Left ventricle myocardium inferior (tissue), 1 donor: ENCODE measurements around the gene ACAN. TPM values are rescaled to one million over a fixed set of nuclear protein-coding genes. Genes with fewer than 3 reads are reported as not detected.
A peak's percentile ranks its signal among the peaks of the same experiment; 100 is the strongest.

ENCODE experiments used
- DNase-seq: peaks from one replicate; pipeline ENCODE4 v3.0.0-alpha.2; 2020
- H3K27ac ChIP-seq: fragments of 200-600 bp; replicated peaks from 2 replicates; pipeline ENCODE4 v1.8.0; 2021
- H3K27me3 ChIP-seq: fragments of 200-600 bp; 2 replicates; pipeline ENCODE4 v1.8.0; 2021; ENCODE audit warnings: low read depth
- H3K36me3 ChIP-seq: fragments of 200-600 bp; 2 replicates; pipeline ENCODE4 v1.8.0; 2021
- H3K4me1 ChIP-seq: fragments of 200-600 bp; 2 replicates; pipeline ENCODE4 v1.8.0; 2021
- H3K4me3 ChIP-seq: fragments of 200-600 bp; 2 replicates; pipeline ENCODE4 v1.8.0; 2021; ENCODE audit warnings: mild to moderate bottlenecking, moderate library complexity
- H3K9me3 ChIP-seq: fragments of 200-600 bp; replicated peaks from 2 replicates; pipeline ENCODE4 v1.8.0; 2021
- CTCF ChIP-seq: fragments of 200-600 bp; IDR thresholded peaks from 2 replicates; pipeline ENCODE4 v1.8.0; 2021; ENCODE audit warnings: antibody characterized with exemption, mild to moderate bottlenecking, borderline replicate concordance
- intact Hi-C: fragments of 100-400 bp; cut with micrococcal nuclease; formaldehyde crosslinking; loops from one replicate; pipeline ENCODE4 v1.11.0; 2022
- total RNA-seq: library from RNA; stranded (reverse); fragmentation: NEBNext Ultra II Directional; extraction: Animal tissue kit (Norgen Biotek cat#: 25700); gene quantifications from one replicate; pipeline ENCODE4 v1.2.1, GENCODE V29; 2021
- donor health status: DM: no; HTN: yes; CAD: no; lungs with severe emphysema.

Gene ACAN
- total RNA-seq, 1 donor from 2014 or later, result not detected

DNA sequence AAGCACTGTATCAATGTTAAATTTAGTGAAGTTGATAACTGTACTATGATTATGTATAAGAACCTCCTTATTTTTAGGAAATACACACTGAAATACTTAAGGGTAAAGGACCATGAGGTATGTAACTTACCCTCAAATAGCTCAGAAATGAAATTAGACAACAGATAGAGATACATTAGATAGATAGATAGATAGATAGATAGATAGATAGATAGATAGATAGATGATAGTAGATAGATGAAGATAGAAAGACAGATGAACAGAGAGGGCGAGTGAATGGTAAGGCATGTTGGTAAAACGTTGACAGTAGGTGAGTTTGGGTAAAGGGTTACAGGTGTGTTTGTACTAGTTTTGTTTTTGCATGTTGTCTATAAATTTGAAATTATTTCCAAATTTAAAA lies 38.0 kb upstream of the ACAN start:
- TF ChIP-seq CTCF, result no peak
- Histone ChIP-seq H3K27me3 (peaks cover 80% of the 10 kb centered on the region), H3K9me3 (peaks cover 6% of the 10 kb centered on the region), H3K27ac (no peak overlapping the region), H3K36me3 (no peaks in the 10 kb centered on the region), H3K4me3 (no peak overlapping the region), H3K4me1 (no peaks in the 10 kb centered on the region)
- intact Hi-C loops, result no loop called here
- no peak for DNase-seq

- Histone ChIP-seq H3K4me3 (peak overlapping the region; percentile 33), H3K4me1 (no peaks in the 10 kb centered on the region), H3K9me3 (peaks cover 14% of the 10 kb centered on the region), H3K27me3 (peaks cover 70% of the 10 kb centered on the region), H3K27ac (no peak overlapping the region), H3K36me3 (no peaks in the 10 kb centered on the region)
- intact Hi-C loops, result no loop called here
- TF ChIP-seq CTCF, result no peak
- no peak for DNase-seq
Measured at GRCh38 chr15:88769161-88769971, 33.9 kb upstream of the ACAN start.

- no peak for DNase-seq
- no peak for TF ChIP-seq CTCF
- Histone ChIP-seq H3K36me3 (no peaks in the 10 kb centered on the region), H3K27ac (no peak overlapping the region), H3K27me3 (peaks cover 49% of the 10 kb centered on the region), H3K4me1 (no peaks in the 10 kb centered on the region), H3K9me3 (peaks cover 26% of the 10 kb centered on the region), H3K4me3 (no peak overlapping the region)
- intact Hi-C loops, result no loop called here
Measured at GRCh38 chr15:88775776-88776175, 27.5 kb upstream of the ACAN start.

- H3K36me3 ChIP-seq, result no peaks in the 10 kb centered on the region
- intact Hi-C loops, result no loop called here
- H3K27me3 ChIP-seq, result peaks cover 44% of the 10 kb centered on the region
- no peak for TF ChIP-seq CTCF
- H3K4me1 ChIP-seq, result no peaks in the 10 kb centered on the region
- H3K9me3 ChIP-seq, result peaks cover 24% of the 10 kb centered on the region
- no peak for DNase-seq
- no peak overlapping the region for H3K27ac ChIP-seq
- H3K4me3 ChIP-seq, result no peak overlapping the region
Measured at GRCh38 chr15:88776646-88777045, 26.6 kb upstream of the ACAN start.

- Histone ChIP-seq H3K27ac (no peak overlapping the region), H3K9me3 (peaks cover 19% of the 10 kb centered on the region), H3K4me3 (no peak overlapping the region), H3K36me3 (no peaks in the 10 kb centered on the region), H3K27me3 (peaks cover 41% of the 10 kb centered on the region), H3K4me1 (no peaks in the 10 kb centered on the region)
- TF ChIP-seq CTCF, result no peak
- DNase-seq, result no peak
- intact Hi-C loops, result no loop called here
Measured at GRCh38 chr15:88779944-88780343, 23.3 kb upstream of the ACAN start.
